Nephron (organoid): ENCODE data around the gene NKAP.
A peak's percentile ranks its signal among the peaks of the same experiment; 100 is the strongest.
"Not testable (repeated sequence)": the region's sequence is repeated elsewhere in the genome, so short reads cannot be mapped to it uniquely, and the experiment has no call there.

Source experiments
- H3K27ac Mint-ChIP-seq, 3 experiments: 2 replicates each; pipeline ENCODE4 v1.8.0; 2020; ENCODE audit warnings: mixed read lengths in 3 of 3, mild to moderate bottlenecking in 2 of 3, moderate library complexity in 1 of 3
- H3K27me3 Mint-ChIP-seq: 2 replicates; pipeline ENCODE4 v1.8.0; 2021; ENCODE audit warnings: low read depth, mild to moderate bottlenecking, moderate library complexity, mixed read lengths
- H3K36me3 Mint-ChIP-seq: 2 replicates; pipeline ENCODE4 v1.8.0; 2020; ENCODE audit warnings: low read depth, mixed read lengths
- H3K4me1 Mint-ChIP-seq: 2 replicates; pipeline ENCODE4 v1.8.0; 2020; ENCODE audit warnings: mixed read lengths
- H3K4me3 Mint-ChIP-seq, 3 experiments: 2 replicates each; pipeline ENCODE4 v1.8.0; 2020; ENCODE audit warnings: mild to moderate bottlenecking in 3 of 3, mixed read lengths in 3 of 3, moderate library complexity in 2 of 3
- H3K9me3 Mint-ChIP-seq: 2 replicates; pipeline ENCODE4 v1.8.0; 2020; ENCODE audit warnings: mixed read lengths
- TF ChIP-seq, protein P1 (sequence below), 3 experiments: fragments of 200-600 bp; sonication (generic); IDR thresholded peaks; one replicate each; pipeline ENCODE4 v1.5.0; 2021; ENCODE audit warnings: antibody characterized with exemption in 3 of 3; ENCODE audit not compliant: unreplicated experiment in 3 of 3

NKAP gene

DNA sequence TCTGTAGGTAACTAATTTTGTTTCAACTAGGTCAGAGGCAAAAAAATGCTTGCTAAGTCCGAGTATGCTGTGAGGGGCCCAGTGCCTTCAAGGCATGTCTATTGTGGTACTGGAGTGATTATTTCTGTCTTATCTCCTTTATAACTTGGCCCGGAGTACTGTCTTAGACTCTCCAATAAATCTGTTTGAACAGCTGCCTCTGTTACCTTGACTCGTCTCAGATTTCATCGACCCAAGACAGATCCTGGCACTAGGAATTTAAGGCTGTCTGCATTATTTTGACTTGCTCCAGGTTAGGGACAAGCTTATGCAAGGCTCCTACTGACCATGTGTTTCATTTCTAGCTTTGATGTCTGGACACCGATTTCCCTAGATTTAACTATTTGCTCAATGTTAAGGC lies 41.1 kb upstream of the NKAP start:
- H3K9me3 Mint-ChIP-seq: peaks cover 9% of the 10 kb centered on the region
- H3K4me1 Mint-ChIP-seq: no peaks in the 10 kb centered on the region
- no peak overlapping the region for H3K27ac Mint-ChIP-seq
- TF ChIP-seq, protein P1, sequence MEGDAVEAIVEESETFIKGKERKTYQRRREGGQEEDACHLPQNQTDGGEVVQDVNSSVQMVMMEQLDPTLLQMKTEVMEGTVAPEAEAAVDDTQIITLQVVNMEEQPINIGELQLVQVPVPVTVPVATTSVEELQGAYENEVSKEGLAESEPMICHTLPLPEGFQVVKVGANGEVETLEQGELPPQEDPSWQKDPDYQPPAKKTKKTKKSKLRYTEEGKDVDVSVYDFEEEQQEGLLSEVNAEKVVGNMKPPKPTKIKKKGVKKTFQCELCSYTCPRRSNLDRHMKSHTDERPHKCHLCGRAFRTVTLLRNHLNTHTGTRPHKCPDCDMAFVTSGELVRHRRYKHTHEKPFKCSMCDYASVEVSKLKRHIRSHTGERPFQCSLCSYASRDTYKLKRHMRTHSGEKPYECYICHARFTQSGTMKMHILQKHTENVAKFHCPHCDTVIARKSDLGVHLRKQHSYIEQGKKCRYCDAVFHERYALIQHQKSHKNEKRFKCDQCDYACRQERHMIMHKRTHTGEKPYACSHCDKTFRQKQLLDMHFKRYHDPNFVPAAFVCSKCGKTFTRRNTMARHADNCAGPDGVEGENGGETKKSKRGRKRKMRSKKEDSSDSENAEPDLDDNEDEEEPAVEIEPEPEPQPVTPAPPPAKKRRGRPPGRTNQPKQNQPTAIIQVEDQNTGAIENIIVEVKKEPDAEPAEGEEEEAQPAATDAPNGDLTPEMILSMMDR (IDR thresholded peaks at IDR 0.05; ENCODE audit: unreplicated experiment in 3 of 3): no peak
- no peaks in the 10 kb centered on the region for H3K36me3 Mint-ChIP-seq
- no peak overlapping the region for H3K4me3 Mint-ChIP-seq
- H3K27me3 Mint-ChIP-seq: peaks cover 46% of the 10 kb centered on the region

GRCh38 chrX:119983494-119983893 lies 39.9 kb upstream of the NKAP start:
- H3K27ac Mint-ChIP-seq: no peak overlapping the region
- H3K4me1 Mint-ChIP-seq: no peaks in the 10 kb centered on the region
- peaks cover 6% of the 10 kb centered on the region for H3K9me3 Mint-ChIP-seq
- H3K36me3 Mint-ChIP-seq: no peaks in the 10 kb centered on the region
- no peak overlapping the region for H3K4me3 Mint-ChIP-seq
- TF ChIP-seq, protein P1 (IDR thresholded peaks at IDR 0.05; ENCODE audit: unreplicated experiment in 3 of 3): no peak
- H3K27me3 Mint-ChIP-seq: peaks cover 36% of the 10 kb centered on the region

GRCh38 chrX:119982145-119982544 lies 38.6 kb upstream of the NKAP start:
- Mint-ChIP-seq H3K4me3 (no peak overlapping the region), H3K36me3 (no peaks in the 10 kb centered on the region)

DNA sequence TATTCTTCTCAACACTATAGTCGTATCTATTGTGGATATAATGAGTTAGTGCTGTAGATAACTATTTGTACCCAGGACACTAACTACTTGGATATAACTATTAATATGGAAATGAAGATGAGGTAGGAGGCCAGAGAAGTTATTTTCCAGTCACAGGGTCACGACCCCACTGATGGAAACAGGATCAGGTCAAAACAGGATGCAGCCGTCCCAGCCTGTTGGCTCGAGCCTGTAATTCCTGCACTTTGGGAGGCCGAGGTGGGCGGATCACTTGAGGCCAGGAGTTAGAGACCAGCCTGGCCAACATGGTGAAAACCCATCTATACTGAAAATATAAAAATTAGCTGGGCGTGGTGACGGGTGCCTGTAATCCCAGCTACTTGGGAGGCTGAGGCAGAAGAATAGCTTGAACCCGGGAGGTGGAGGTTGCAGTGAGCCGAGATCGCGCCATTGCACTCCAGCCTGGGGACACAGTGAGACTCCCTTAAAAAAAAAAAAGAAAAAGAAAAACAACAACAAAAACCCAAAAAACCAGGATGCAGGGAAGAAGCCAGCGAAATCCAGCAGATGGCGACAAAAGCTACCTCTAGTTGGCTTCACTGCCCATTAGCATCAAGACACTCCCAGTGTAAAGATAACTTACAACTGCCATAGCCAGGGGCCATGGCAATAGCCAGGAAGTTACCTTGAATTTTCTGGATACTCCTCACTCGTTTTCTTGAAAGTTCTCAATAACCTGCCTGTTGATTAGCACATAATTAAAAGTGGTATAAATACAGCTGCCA lies 37.9 kb upstream of the NKAP start:
- no peaks in the 10 kb centered on the region for H3K36me3 Mint-ChIP-seq
- no peak overlapping the region for H3K27ac Mint-ChIP-seq
- H3K4me1 Mint-ChIP-seq: no peaks in the 10 kb centered on the region
- peaks cover 5% of the 10 kb centered on the region for H3K9me3 Mint-ChIP-seq
- TF ChIP-seq, protein P1 (IDR thresholded peaks at IDR 0.05; ENCODE audit: unreplicated experiment in 3 of 3): peak; percentile 27 to 53 (median 33)
- H3K4me3 Mint-ChIP-seq: no peak overlapping the region
- peaks cover 19% of the 10 kb centered on the region for H3K27me3 Mint-ChIP-seq

More at GRCh38 chrX:119982145-119982544, 38.6 kb upstream of the NKAP start:
- peaks cover 22% of the 10 kb centered on the region for H3K27me3 Mint-ChIP-seq
- TF ChIP-seq, protein P1 (IDR thresholded peaks at IDR 0.05; ENCODE audit: unreplicated experiment in 3 of 3): no peak
- no peak overlapping the region for H3K27ac Mint-ChIP-seq
- H3K9me3 Mint-ChIP-seq: peaks cover 6% of the 10 kb centered on the region
- H3K4me1 Mint-ChIP-seq: no peaks in the 10 kb centered on the region

GRCh38 chrX:119977172-119977571 lies 33.6 kb upstream of the NKAP start:
- not testable (repeated sequence) for H3K4me1 Mint-ChIP-seq, H3K9me3 Mint-ChIP-seq, H3K27me3 Mint-ChIP-seq, H3K4me3 Mint-ChIP-seq, H3K27ac Mint-ChIP-seq, H3K36me3 Mint-ChIP-seq

GRCh38 chrX:119971184-119971583 lies 27.6 kb upstream of the NKAP start:
- H3K9me3 Mint-ChIP-seq: peaks cover 7% of the 10 kb centered on the region

More at GRCh38 chrX:119971184-119971583, 27.6 kb upstream of the NKAP start:
- TF ChIP-seq, protein P1 (IDR thresholded peaks at IDR 0.05; ENCODE audit: unreplicated experiment in 3 of 3): no peak
- no peak overlapping the region for H3K27ac Mint-ChIP-seq
- no peaks in the 10 kb centered on the region for H3K36me3 Mint-ChIP-seq
- H3K27me3 Mint-ChIP-seq: no peaks in the 10 kb centered on the region
- no peak overlapping the region for H3K4me3 Mint-ChIP-seq
- no peaks in the 10 kb centered on the region for H3K4me1 Mint-ChIP-seq
